HepG2 (cell line): ENCODE data around the gene CAPZA2. TPM values are rescaled to one million over a fixed set of nuclear protein-coding genes. Genes with fewer than 3 reads are reported as not detected.
A peak's percentile ranks its signal among the peaks of the same experiment; 100 is the strongest.

Source experiments
- EP300 ChIP-seq, 3 experiments: sonication (generic) in 1 of 3; formaldehyde crosslinking in 1 of 3; IDR thresholded peaks; 2 replicates each; pipeline versions ENCODE4 v1.5.1 to v1.6.1; 2011 to 2020; ENCODE audit warnings: low read depth in 2 of 3, low read length in 2 of 3, borderline replicate concordance in 1 of 3, improper control_type of control experiment in 1 of 3, mild to moderate bottlenecking in 1 of 3, missing genetic modification reagents in 1 of 3, moderate library complexity in 1 of 3
- ETV6 ChIP-seq: sonication (generic); formaldehyde crosslinking; conservative IDR thresholded peaks from 2 replicates; pipeline ENCODE4 v1.4.0; 2020; ENCODE audit warnings: missing genetic modification reagents
- JARID2 ChIP-seq: sonication (generic); formaldehyde crosslinking; IDR thresholded peaks from 2 replicates; pipeline ENCODE4 v1.8.1; 2023; ENCODE audit warnings: missing genetic modification reagents, inconsistent platforms; ENCODE audit not compliant: insufficient replicate concordance
- ZNF432 ChIP-seq: sonication (generic); formaldehyde crosslinking; IDR thresholded peaks from 2 replicates; pipeline ENCODE4 v1.5.0; 2020; ENCODE audit warnings: missing genetic modification reagents, mild to moderate bottlenecking, borderline replicate concordance
- ZNF672 ChIP-seq: sonication (generic); formaldehyde crosslinking; IDR thresholded peaks from 2 replicates; pipeline ENCODE4 v1.8.1; 2022; ENCODE audit warnings: missing genetic modification reagents
- ZNF709 ChIP-seq: sonication (generic); formaldehyde crosslinking; IDR thresholded peaks from 2 replicates; pipeline ENCODE4 v1.5.0; 2020; ENCODE audit warnings: mild to moderate bottlenecking, missing genetic modification reagents
- ZSCAN31 ChIP-seq: sonication (generic); formaldehyde crosslinking; IDR thresholded peaks from 2 replicates; pipeline ENCODE4 v1.5.0; 2020; ENCODE audit warnings: low read depth, mild to moderate bottlenecking, missing genetic modification reagents
- polyA plus RNA-seq, 8 experiments: library from polyadenylated mRNA; depleted of rRNA in 3 of 8; stranded (reverse) in 7 of 8; unstranded in 1 of 8; fragments of >200 nt; fragmentation: Illumina TruSeq in 4 of 8; extraction: Trizol in 4 of 8; gene quantifications; 2 replicates each; pipeline versions ENCODE4 v1.2.1 to v1.2.3, GENCODE V29; 2011 to 2016; ENCODE audit warnings: low read depth in 4 of 8, missing spikeins in 1 of 8, mixed read lengths in 1 of 8; ENCODE audit not compliant: insufficient read depth in 1 of 8
- total RNA-seq, 5 experiments: library from RNA; depleted of rRNA; stranded (reverse); fragments of >200 nt; fragmentation: Illumina TruSeq; extraction: Trizol; gene quantifications; 2 replicates each; pipeline ENCODE4 v1.2.3, GENCODE V29; 2016; ENCODE audit warnings: low read depth in 1 of 5
- TF ChIP-seq, protein P1 (sequence below): sonication (generic); formaldehyde crosslinking; IDR thresholded peaks from 2 replicates; pipeline ENCODE4 v1.5.1; 2020; ENCODE audit warnings: mild to moderate bottlenecking, missing genetic modification reagents, borderline replicate concordance
- TF ChIP-seq, protein P2 (sequence below): IDR thresholded peaks from 2 replicates; pipeline ENCODE4 v1.6.1; 2016; ENCODE audit warnings: low read depth, missing genetic modification reagents, missing compliant biosample characterization
- TF ChIP-seq, protein P3 (sequence below): sonication (generic); formaldehyde crosslinking; IDR thresholded peaks from 2 replicates; pipeline ENCODE4 v1.4.0; 2020; ENCODE audit warnings: missing genetic modification reagents
- TF ChIP-seq, protein P4 (sequence below): sonication (generic); formaldehyde crosslinking; IDR thresholded peaks from 2 replicates; pipeline ENCODE4 v1.4.0; 2020; ENCODE audit warnings: missing genetic modification reagents

The CAPZA2 gene
- total and polyA plus RNA-seq, 2 of the 13 experiments (the other 11 are each of a cell fraction or from before 2014, with no cell fraction given), result 38.4 to 199 TPM

DNA sequence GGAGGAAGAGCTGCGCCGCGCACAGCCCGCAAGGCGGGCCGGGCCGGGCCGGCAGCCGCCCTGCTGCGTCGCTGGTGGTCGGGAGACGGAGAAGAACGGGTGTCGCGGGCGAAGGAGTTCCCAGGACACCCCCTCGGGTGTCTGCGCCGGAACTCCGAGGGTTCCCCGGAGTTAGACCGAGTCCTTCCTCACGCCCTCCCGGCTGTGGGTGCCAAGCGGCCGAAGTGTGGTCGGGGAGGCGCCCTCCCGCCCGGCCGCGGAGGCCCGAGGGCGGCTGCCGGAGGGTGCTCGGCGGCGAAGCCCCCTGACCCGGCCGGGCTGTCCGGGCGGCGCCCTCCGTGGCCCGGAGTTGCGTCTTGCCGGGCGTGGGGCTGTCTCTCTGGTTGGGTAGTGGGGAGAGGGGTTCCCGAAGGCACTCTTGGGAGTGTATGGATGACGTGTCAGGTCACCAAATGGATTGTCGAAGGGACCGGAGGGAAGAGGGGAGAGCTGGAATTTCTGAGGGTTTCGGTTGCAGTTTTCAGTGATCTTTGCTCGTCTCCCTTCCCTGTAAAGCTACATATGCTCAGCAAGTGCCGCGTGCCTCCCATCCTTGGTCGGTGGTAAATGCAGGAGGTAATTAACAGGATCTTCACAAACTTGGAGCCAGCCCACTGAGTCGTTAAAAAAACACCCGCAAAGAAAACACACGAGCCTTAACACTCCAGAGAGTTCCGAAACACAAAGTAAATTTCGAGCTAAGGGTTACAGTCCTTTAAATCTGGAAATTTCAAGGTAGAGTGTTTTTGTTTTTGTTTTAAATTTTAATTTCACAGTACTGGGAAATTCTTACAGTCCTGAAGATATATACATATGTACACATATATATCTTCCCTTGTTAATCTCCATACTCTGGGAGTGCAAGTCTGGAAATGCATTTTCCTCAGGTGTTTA is 91.8 kb downstream of the CAPZA2 start (continued):
- TF ChIP-seq, protein P1, sequence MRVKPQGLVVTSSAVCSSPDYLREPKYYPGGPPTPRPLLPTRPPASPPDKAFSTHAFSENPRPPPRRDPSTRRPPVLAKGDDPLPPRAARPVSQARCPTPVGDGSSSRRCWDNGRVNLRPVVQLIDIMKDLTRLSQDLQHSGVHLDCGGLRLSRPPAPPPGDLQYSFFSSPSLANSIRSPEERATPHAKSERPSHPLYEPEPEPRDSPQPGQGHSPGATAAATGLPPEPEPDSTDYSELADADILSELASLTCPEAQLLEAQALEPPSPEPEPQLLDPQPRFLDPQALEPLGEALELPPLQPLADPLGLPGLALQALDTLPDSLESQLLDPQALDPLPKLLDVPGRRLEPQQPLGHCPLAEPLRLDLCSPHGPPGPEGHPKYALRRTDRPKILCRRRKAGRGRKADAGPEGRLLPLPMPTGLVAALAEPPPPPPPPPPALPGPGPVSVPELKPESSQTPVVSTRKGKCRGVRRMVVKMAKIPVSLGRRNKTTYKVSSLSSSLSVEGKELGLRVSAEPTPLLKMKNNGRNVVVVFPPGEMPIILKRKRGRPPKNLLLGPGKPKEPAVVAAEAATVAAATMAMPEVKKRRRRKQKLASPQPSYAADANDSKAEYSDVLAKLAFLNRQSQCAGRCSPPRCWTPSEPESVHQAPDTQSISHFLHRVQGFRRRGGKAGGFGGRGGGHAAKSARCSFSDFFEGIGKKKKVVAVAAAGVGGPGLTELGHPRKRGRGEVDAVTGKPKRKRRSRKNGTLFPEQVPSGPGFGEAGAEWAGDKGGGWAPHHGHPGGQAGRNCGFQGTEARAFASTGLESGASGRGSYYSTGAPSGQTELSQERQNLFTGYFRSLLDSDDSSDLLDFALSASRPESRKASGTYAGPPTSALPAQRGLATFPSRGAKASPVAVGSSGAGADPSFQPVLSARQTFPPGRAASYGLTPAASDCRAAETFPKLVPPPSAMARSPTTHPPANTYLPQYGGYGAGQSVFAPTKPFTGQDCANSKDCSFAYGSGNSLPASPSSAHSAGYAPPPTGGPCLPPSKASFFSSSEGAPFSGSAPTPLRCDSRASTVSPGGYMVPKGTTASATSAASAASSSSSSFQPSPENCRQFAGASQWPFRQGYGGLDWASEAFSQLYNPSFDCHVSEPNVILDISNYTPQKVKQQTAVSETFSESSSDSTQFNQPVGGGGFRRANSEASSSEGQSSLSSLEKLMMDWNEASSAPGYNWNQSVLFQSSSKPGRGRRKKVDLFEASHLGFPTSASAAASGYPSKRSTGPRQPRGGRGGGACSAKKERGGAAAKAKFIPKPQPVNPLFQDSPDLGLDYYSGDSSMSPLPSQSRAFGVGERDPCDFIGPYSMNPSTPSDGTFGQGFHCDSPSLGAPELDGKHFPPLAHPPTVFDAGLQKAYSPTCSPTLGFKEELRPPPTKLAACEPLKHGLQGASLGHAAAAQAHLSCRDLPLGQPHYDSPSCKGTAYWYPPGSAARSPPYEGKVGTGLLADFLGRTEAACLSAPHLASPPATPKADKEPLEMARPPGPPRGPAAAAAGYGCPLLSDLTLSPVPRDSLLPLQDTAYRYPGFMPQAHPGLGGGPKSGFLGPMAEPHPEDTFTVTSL, result no peak
- TF ChIP-seq ETV6 (CRISPR knock-in tag) (no peak), ZNF709 (no peak), ZSCAN31 (CRISPR knock-in tag) (no peak), JARID2 (CRISPR knock-in tag) (no peak), EP300 (IDR thresholded peaks at IDR 0.05; ENCODE audit: low read depth in 2 of 2, low read length in 2 of 2) (0 out of 4 replicates have a peak, but pooled peaks of 1 of the 2 experiments have one; percentile 14), EP300 (CRISPR knock-in tag; IDR thresholded peaks at IDR 0.05; ENCODE audit: borderline replicate concordance) (no peak), ZNF432 (no peak), ZNF672 (CRISPR knock-in tag) (no peak)
- TF ChIP-seq, protein P2, sequence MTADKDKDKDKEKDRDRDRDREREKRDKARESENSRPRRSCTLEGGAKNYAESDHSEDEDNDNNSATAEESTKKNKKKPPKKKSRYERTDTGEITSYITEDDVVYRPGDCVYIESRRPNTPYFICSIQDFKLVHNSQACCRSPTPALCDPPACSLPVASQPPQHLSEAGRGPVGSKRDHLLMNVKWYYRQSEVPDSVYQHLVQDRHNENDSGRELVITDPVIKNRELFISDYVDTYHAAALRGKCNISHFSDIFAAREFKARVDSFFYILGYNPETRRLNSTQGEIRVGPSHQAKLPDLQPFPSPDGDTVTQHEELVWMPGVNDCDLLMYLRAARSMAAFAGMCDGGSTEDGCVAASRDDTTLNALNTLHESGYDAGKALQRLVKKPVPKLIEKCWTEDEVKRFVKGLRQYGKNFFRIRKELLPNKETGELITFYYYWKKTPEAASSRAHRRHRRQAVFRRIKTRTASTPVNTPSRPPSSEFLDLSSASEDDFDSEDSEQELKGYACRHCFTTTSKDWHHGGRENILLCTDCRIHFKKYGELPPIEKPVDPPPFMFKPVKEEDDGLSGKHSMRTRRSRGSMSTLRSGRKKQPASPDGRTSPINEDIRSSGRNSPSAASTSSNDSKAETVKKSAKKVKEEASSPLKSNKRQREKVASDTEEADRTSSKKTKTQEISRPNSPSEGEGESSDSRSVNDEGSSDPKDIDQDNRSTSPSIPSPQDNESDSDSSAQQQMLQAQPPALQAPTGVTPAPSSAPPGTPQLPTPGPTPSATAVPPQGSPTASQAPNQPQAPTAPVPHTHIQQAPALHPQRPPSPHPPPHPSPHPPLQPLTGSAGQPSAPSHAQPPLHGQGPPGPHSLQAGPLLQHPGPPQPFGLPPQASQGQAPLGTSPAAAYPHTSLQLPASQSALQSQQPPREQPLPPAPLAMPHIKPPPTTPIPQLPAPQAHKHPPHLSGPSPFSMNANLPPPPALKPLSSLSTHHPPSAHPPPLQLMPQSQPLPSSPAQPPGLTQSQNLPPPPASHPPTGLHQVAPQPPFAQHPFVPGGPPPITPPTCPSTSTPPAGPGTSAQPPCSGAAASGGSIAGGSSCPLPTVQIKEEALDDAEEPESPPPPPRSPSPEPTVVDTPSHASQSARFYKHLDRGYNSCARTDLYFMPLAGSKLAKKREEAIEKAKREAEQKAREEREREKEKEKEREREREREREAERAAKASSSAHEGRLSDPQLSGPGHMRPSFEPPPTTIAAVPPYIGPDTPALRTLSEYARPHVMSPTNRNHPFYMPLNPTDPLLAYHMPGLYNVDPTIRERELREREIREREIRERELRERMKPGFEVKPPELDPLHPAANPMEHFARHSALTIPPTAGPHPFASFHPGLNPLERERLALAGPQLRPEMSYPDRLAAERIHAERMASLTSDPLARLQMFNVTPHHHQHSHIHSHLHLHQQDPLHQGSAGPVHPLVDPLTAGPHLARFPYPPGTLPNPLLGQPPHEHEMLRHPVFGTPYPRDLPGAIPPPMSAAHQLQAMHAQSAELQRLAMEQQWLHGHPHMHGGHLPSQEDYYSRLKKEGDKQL (CRISPR knock-in tag), result no peak
- TF ChIP-seq, protein P3, sequence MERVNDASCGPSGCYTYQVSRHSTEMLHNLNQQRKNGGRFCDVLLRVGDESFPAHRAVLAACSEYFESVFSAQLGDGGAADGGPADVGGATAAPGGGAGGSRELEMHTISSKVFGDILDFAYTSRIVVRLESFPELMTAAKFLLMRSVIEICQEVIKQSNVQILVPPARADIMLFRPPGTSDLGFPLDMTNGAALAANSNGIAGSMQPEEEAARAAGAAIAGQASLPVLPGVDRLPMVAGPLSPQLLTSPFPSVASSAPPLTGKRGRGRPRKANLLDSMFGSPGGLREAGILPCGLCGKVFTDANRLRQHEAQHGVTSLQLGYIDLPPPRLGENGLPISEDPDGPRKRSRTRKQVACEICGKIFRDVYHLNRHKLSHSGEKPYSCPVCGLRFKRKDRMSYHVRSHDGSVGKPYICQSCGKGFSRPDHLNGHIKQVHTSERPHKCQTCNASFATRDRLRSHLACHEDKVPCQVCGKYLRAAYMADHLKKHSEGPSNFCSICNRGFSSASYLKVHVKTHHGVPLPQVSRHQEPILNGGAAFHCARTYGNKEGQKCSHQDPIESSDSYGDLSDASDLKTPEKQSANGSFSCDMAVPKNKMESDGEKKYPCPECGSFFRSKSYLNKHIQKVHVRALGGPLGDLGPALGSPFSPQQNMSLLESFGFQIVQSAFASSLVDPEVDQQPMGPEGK (CRISPR knock-in tag), result peak; percentile 30; the same call in 1 of the 2 replicates
- TF ChIP-seq, protein P4, sequence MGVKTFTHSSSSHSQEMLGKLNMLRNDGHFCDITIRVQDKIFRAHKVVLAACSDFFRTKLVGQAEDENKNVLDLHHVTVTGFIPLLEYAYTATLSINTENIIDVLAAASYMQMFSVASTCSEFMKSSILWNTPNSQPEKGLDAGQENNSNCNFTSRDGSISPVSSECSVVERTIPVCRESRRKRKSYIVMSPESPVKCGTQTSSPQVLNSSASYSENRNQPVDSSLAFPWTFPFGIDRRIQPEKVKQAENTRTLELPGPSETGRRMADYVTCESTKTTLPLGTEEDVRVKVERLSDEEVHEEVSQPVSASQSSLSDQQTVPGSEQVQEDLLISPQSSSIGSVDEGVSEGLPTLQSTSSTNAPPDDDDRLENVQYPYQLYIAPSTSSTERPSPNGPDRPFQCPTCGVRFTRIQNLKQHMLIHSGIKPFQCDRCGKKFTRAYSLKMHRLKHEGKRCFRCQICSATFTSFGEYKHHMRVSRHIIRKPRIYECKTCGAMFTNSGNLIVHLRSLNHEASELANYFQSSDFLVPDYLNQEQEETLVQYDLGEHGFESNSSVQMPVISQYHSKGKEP (CRISPR knock-in tag), result no peak
